GM23248 (cell line): Measurements from ENCODE around the gene SMARCC1. TPM values are rescaled to one million over a fixed set of nuclear protein-coding genes. Genes with fewer than 3 reads are reported as not detected.
A peak's percentile ranks its signal among the peaks of the same experiment; 100 is the strongest.

Experiments
- DNase-seq: peaks from one replicate; pipeline ENCODE4 v3.0.0-alpha.2; 2015
- H2AFZ ChIP-seq: fragments of 200-600 bp; sonication (generic); 2 replicates; pipeline ENCODE4 v1.6.1; 2016; ENCODE audit warnings: antibody characterized with exemption
- H3F3A ChIP-seq: fragments of 200-600 bp; sonication (generic); 2 replicates; pipeline ENCODE4 v1.6.1; 2016; ENCODE audit warnings: mild to moderate bottlenecking, antibody characterized with exemption, mixed run types; ENCODE audit not compliant: insufficient read depth
- H3K27ac ChIP-seq: fragments of 200-600 bp; sonication (generic); 2 replicates; pipeline ENCODE4 v1.5.1; 2016; ENCODE audit warnings: mild to moderate bottlenecking
- H3K27me3 ChIP-seq: fragments of 200-600 bp; sonication (generic); replicated peaks from 2 replicates; pipeline ENCODE4 v1.6.1; 2016; ENCODE audit warnings: mild to moderate bottlenecking; ENCODE audit not compliant: insufficient read depth
- H3K36me3 ChIP-seq: fragments of 200-600 bp; sonication (generic); 2 replicates; pipeline ENCODE4 v1.6.1; 2016; ENCODE audit warnings: low read depth, mild to moderate bottlenecking
- H3K4me1 ChIP-seq: fragments of 200-600 bp; sonication (generic); 2 replicates; pipeline ENCODE4 v1.6.1; 2016; ENCODE audit warnings: mild to moderate bottlenecking; ENCODE audit not compliant: insufficient read depth
- H3K4me2 ChIP-seq: fragments of 200-600 bp; sonication (generic); one replicate; pipeline ENCODE4 v1.6.1; 2016; ENCODE audit warnings: mild to moderate bottlenecking; ENCODE audit not compliant: unreplicated experiment
- H3K4me3 ChIP-seq: fragments of 200-600 bp; sonication (generic); 2 replicates; pipeline ENCODE4 v1.5.1; 2016; ENCODE audit warnings: mild to moderate bottlenecking
- H3K79me2 ChIP-seq: fragments of 200-600 bp; sonication (generic); 2 replicates; pipeline ENCODE4 v1.6.1; 2016; ENCODE audit warnings: mild to moderate bottlenecking; ENCODE audit not compliant: insufficient read depth
- H3K9ac ChIP-seq: fragments of 200-600 bp; sonication (generic); 2 replicates; pipeline ENCODE4 v1.6.1; 2016; ENCODE audit warnings: mild to moderate bottlenecking
- H3K9me2 ChIP-seq: fragments of 200-600 bp; sonication (generic); 2 replicates; pipeline ENCODE4 v1.6.1; 2016; ENCODE audit warnings: mixed run types, mild to moderate bottlenecking, moderate library complexity; ENCODE audit not compliant: insufficient read depth
- H3K9me3 ChIP-seq: fragments of 200-600 bp; sonication (generic); one replicate; pipeline ENCODE4 v1.6.1; 2017; ENCODE audit warnings: low read depth
- H4K20me1 ChIP-seq: fragments of 200-600 bp; sonication (generic); 2 replicates; pipeline ENCODE4 v1.6.0; 2016; ENCODE audit not compliant: insufficient read depth
- EZH2 ChIP-seq: fragments of 200-600 bp; sonication (generic); IDR thresholded peaks from 2 replicates; pipeline ENCODE4 v1.6.1; 2018; ENCODE audit warnings: antibody characterized with exemption, mild to moderate bottlenecking; ENCODE audit not compliant: insufficient read depth, poor library complexity, severe bottlenecking
- EZH2phosphoT487 ChIP-seq: fragments of 200-600 bp; sonication (generic); IDR thresholded peaks from 2 replicates; pipeline ENCODE4 v1.6.1; 2018; ENCODE audit warnings: antibody characterized with exemption, moderate library complexity, mild to moderate bottlenecking, low read depth; ENCODE audit not compliant: insufficient read depth
- WGBS, 2 experiments: methylation state at CpG; one replicate each; pipeline ENCODE4 v1.1.6; 2015 to 2017; ENCODE audit warnings: low lambda C conversion rate in 2 of 2, low coverage in 1 of 2; ENCODE audit errors: missing lambda C conversion rate in 2 of 2; 5-methylcytosine and 5-hydroxymethylcytosine counted together
- in situ Hi-C: fragments of 300-500 bp; cut with MboI; formaldehyde crosslinking; loops from 2 replicates; pipeline ENCODE4 v1.15.0; 2020
- polyA plus RNA-seq: library from polyadenylated mRNA; unstranded; fragments of >200 nt; fragmentation: Nextera tagmentation; extraction: Ambion mirVana; gene quantifications from 2 replicates; pipeline ENCODE4 v1.2.1, GENCODE V29; 2016
- total RNA-seq: library from RNA; depleted of rRNA; stranded (reverse); fragments of >200 nt; shearing (Covaris generic); gene quantifications from 2 replicates; pipeline ENCODE4 v1.2.3, GENCODE V29; 2014

Gene SMARCC1
- total and polyA plus RNA-seq, 2 experiments from 2014 or later: 31.5 to 40.9 TPM

DNA sequence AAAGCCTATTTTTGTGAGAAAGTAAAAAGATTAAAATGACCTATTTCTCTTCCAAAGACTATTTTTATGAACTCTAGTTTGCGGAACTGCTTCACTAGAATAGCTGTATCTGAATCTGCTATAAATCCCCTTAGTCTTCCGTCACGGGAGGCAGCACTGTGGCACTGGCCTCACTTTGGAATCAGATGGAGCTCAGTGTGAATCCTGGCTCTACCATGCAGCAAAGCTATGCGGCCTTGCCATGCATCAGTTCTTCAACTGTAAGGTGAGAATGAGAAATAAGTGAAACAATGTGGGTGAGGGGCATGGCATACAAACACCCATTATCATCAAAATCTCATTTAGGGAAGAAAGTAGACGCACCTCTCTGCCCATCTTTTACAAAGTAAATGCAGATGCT lies 175.5 kb downstream of the SMARCC1 start:
- H3K27me3 ChIP-seq: no peaks in the 10 kb centered on the region
- H3K9me3 ChIP-seq: no peaks in the 10 kb centered on the region
- in situ Hi-C loops: no loop called here
- WGBS, 2 experiments: 95 to 96% methylated on average over 5 of the region's 5 CpGs
- no peak for DNase-seq
- H3K9me2 ChIP-seq: no peaks in the 10 kb centered on the region
- peaks cover 25% of the 10 kb centered on the region for H3K36me3 ChIP-seq
- H2AFZ ChIP-seq: no peak overlapping the region
- no peak for TF ChIP-seq EZH2
- TF ChIP-seq EZH2phosphoT487: no peak
- peaks cover 5% of the 10 kb centered on the region; the same call in 1 of the 2 replicates for H4K20me1 ChIP-seq
- H3K4me2 ChIP-seq: no peak overlapping the region
- H3K4me3 ChIP-seq: no peak overlapping the region
- H3F3A ChIP-seq: peaks cover 5% of the 10 kb centered on the region; the same call in 1 of the 2 replicates
- H3K9ac ChIP-seq: no peak overlapping the region
- H3K79me2 ChIP-seq: 0 out of 2 replicates have a peak, but pooled peaks cover 9% of the 10 kb centered on the region
- no peak overlapping the region for H3K27ac ChIP-seq
- H3K4me1 ChIP-seq: no peaks in the 10 kb centered on the region

DNA sequence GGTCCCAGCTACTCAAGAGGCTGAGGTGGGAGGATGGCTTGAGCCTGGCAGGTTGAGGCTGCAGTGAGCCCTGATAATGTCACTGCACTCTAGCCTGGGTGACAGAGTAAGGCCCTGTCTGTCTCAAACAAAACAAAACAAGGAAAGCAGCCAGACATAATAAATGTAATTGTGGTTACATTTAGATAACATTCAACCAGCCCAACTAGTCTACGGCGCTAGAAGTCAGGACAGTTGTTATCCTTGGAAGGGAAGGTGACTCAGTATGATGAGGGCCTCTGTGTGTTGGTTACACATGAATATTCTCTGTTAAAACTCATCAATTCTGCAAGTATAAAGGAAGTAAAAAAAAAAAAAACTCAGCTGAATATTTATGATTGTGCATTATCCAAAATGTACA lies 176.0 kb downstream of the SMARCC1 start:
- Histone ChIP-seq H3K9me2 (no peaks in the 10 kb centered on the region), H3F3A (peaks cover 3% of the 10 kb centered on the region; the same call in 1 of the 2 replicates), H3K4me1 (no peaks in the 10 kb centered on the region), H3K27me3 (no peaks in the 10 kb centered on the region), H2AFZ (no peak overlapping the region), H3K4me3 (no peak overlapping the region), H3K27ac (no peak overlapping the region), H3K4me2 (no peak overlapping the region), H3K79me2 (0 out of 2 replicates have a peak, but pooled peaks cover 9% of the 10 kb centered on the region), H3K9ac (no peak overlapping the region), H3K36me3 (peaks cover 20% of the 10 kb centered on the region), H3K9me3 (no peaks in the 10 kb centered on the region), H4K20me1 (peaks cover 5% of the 10 kb centered on the region; the same call in 1 of the 2 replicates)
- in situ Hi-C loops: no loop called here
- no peak for TF ChIP-seq EZH2phosphoT487
- no peak for TF ChIP-seq EZH2
- 31 to 46% methylated on average over 2 of the region's 2 CpGs for whole genome bisulfite sequencing, 2 experiments
- DNase-seq: peak; percentile 51

DNA sequence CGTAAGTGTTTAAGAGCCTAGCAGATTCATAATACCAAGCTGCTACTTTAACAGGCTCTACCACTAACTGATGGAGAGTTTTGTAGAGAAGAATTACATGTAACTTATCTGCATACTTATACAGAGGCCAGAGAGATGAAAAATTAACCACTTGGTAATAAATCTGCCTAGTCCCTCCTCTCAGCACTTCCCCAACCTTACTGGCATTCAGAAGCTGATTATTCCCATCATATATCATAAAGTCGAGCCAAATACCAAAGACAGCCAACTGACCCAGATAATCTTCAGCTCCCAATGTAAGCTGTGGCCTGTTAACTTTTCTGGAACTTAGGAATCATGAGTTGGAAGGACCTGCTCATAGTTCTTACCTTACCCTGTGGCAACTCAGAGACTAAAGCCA lies 177.5 kb downstream of the SMARCC1 start:
- H3K4me1 ChIP-seq: no peaks in the 10 kb centered on the region
- H2AFZ ChIP-seq: no peak overlapping the region
- in situ Hi-C loops: no loop called here
- peaks cover 5% of the 10 kb centered on the region; the same call in 1 of the 2 replicates for H4K20me1 ChIP-seq
- 83 to 86% methylated on average over 2 of the region's 2 CpGs for WGBS, 2 experiments
- H3K9me3 ChIP-seq: no peaks in the 10 kb centered on the region
- H3K4me3 ChIP-seq: no peak overlapping the region
- H3K4me2 ChIP-seq: no peak overlapping the region
- no peak for DNase-seq
- H3K9me2 ChIP-seq: no peaks in the 10 kb centered on the region
- H3K9ac ChIP-seq: no peak overlapping the region
- H3K36me3 ChIP-seq: 0 out of 2 replicates have a peak, but pooled peaks cover 13% of the 10 kb centered on the region
- H3F3A ChIP-seq: peaks cover 3% of the 10 kb centered on the region; the same call in 1 of the 2 replicates
- 0 out of 2 replicates have a peak, but pooled peaks cover 9% of the 10 kb centered on the region for H3K79me2 ChIP-seq
- H3K27me3 ChIP-seq: no peaks in the 10 kb centered on the region
- no peak overlapping the region for H3K27ac ChIP-seq
- no peak for TF ChIP-seq EZH2
- TF ChIP-seq EZH2phosphoT487: no peak

DNA sequence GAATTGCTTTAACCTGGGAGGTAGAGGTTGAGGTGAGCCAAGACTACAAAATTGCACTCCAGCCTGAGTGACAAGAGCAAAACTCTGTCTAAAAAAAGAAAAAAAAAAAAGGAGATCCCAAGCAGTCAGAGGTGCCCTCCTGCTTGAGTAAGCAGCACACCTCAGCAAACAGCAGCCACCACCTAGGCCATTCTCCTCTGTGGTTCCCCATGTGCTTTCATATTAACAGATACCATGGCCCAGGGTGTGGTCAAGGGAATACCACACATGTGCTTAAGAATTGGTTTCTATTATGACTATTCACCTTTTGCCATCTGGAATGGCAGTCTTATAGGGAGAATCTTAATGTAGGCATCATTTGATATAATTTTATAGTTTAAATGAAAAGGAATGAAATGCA lies 178.4 kb downstream of the SMARCC1 start:
- no peak for TF ChIP-seq EZH2
- no peak for TF ChIP-seq EZH2phosphoT487
- Histone ChIP-seq H3K36me3 (0 out of 2 replicates have a peak, but pooled peaks cover 5% of the 10 kb centered on the region), H3K27me3 (no peaks in the 10 kb centered on the region), H3K4me1 (no peaks in the 10 kb centered on the region), H3F3A (peaks cover 3% of the 10 kb centered on the region; the same call in 1 of the 2 replicates), H3K4me2 (no peak overlapping the region), H3K9ac (no peak overlapping the region), H3K9me3 (no peaks in the 10 kb centered on the region), H3K4me3 (no peak overlapping the region), H4K20me1 (peaks cover 5% of the 10 kb centered on the region; the same call in 1 of the 2 replicates), H3K79me2 (peaks cover 9% of the 10 kb centered on the region; the same call in 1 of the 2 replicates), H3K27ac (no peak overlapping the region), H3K9me2 (no peaks in the 10 kb centered on the region), H2AFZ (no peak overlapping the region)
- in situ Hi-C loops: no loop called here
- DNase-seq: no peak
